SJCRH30 (cell line): ENCODE results near the gene MICAL3. TPM values are rescaled to one million over a fixed set of nuclear protein-coding genes. Genes with fewer than 3 reads are reported as not detected.
A peak's percentile ranks its signal among the peaks of the same experiment; 100 is the strongest.

ENCODE experiments used
- DNase-seq, 2 experiments: peaks; one replicate each; pipeline ENCODE4 v3.0.0-alpha.2; 2015 to 2020
- H3K27ac ChIP-seq: fragments of 250-450 bp; sonication (Bioruptor Pico); 2 replicates; pipeline ENCODE4 v1.5.1; 2020; ENCODE audit warnings: mild to moderate bottlenecking, moderate library complexity
- H3K27me3 ChIP-seq: fragments of 250-450 bp; sonication (Bioruptor Pico); 2 replicates; pipeline ENCODE4 v1.5.1; 2020; ENCODE audit warnings: mild to moderate bottlenecking, moderate library complexity
- H3K36me3 ChIP-seq: fragments of 250-450 bp; sonication (Bioruptor Pico); 2 replicates; pipeline ENCODE4 v1.5.1; 2020; ENCODE audit warnings: mild to moderate bottlenecking, moderate library complexity
- H3K4me1 ChIP-seq: fragments of 250-450 bp; sonication (Bioruptor Pico); 2 replicates; pipeline ENCODE4 v1.5.1; 2020; ENCODE audit warnings: mild to moderate bottlenecking, moderate library complexity
- H3K4me3 ChIP-seq: fragments of 250-450 bp; sonication (Bioruptor Pico); 2 replicates; pipeline ENCODE4 v1.5.1; 2020; ENCODE audit warnings: mild to moderate bottlenecking, moderate library complexity
- H3K9me3 ChIP-seq: fragments of 250-450 bp; sonication (Bioruptor Pico); replicated peaks from 2 replicates; pipeline ENCODE4 v1.5.1; 2020; ENCODE audit warnings: mild to moderate bottlenecking, moderate library complexity
- total RNA-seq: library from RNA; depleted of rRNA; stranded (reverse); fragments of >200 nt; shearing (Covaris generic); gene quantifications from 2 replicates; pipeline ENCODE4 v1.2.3, GENCODE V29; 2014

Gene MICAL3
- total RNA-seq, 1 experiment from 2014 or later, result 26.1 TPM

- H3K4me1 ChIP-seq, result peaks cover 5% of the 10 kb centered on the region
- no peak for DNase-seq
- no peak overlapping the region for H3K27ac ChIP-seq
- no peaks in the 10 kb centered on the region for H3K9me3 ChIP-seq
- H3K36me3 ChIP-seq, result no peaks in the 10 kb centered on the region
- no peak overlapping the region for H3K4me3 ChIP-seq
- H3K27me3 ChIP-seq, result no peaks in the 10 kb centered on the region
Measured at GRCh38 chr22:17803609-17804270, 220.6 kb downstream of the MICAL3 start.

GRCh38 chr22:17802822-17803221 is 221.5 kb downstream of the MICAL3 start:
- Histone ChIP-seq H3K27me3 (no peaks in the 10 kb centered on the region), H3K4me1 (peaks cover 2% of the 10 kb centered on the region), H3K4me3 (no peak overlapping the region), H3K36me3 (no peaks in the 10 kb centered on the region), H3K27ac (no peak overlapping the region), H3K9me3 (no peaks in the 10 kb centered on the region)
- peak in 1 of 2 experiments; percentile 28 for DNase-seq

- DNase-seq, result no peak
- Histone ChIP-seq H3K27me3 (no peaks in the 10 kb centered on the region), H3K27ac (no peak overlapping the region), H3K9me3 (no peaks in the 10 kb centered on the region), H3K36me3 (no peaks in the 10 kb centered on the region), H3K4me1 (no peaks in the 10 kb centered on the region; the same call in 1 of the 2 replicates), H3K4me3 (no peak overlapping the region)
Measured at GRCh38 chr22:17802411-17802810, 221.9 kb downstream of the MICAL3 start.

- Histone ChIP-seq H3K27ac (no peak overlapping the region), H3K36me3 (no peaks in the 10 kb centered on the region), H3K4me3 (no peak overlapping the region), H3K4me1 (no peaks in the 10 kb centered on the region), H3K27me3 (no peaks in the 10 kb centered on the region), H3K9me3 (no peaks in the 10 kb centered on the region)
- no peak for DNase-seq
Measured at GRCh38 chr22:17797721-17798559, 226.4 kb downstream of the MICAL3 start.

DNA sequence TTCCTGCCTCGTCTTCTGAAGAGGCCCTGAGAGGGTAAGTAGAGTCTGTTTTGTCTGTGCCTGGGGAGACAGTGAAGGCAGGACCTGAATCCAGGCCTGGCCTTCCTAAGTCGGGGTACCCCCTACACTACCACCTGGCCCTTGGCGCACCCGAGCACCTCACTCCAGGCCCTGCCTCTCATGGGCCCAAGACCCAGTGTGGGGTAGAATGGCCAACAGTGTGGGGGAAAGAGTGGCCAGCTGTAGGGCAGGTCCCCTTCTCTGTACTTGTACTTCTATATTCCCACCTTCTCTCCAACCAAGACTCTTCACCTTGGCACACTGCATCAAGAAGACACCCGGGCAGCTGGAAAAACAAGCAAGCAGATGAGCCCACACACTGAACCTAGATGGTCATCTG is 227.7 kb downstream of the MICAL3 start:
- Histone ChIP-seq H3K36me3 (no peaks in the 10 kb centered on the region), H3K9me3 (no peaks in the 10 kb centered on the region), H3K4me3 (no peak overlapping the region), H3K27ac (no peak overlapping the region), H3K4me1 (no peaks in the 10 kb centered on the region), H3K27me3 (no peaks in the 10 kb centered on the region)
- DNase-seq, result no peak

GRCh38 chr22:17795661-17796548 is 228.5 kb downstream of the MICAL3 start:
- no peaks in the 10 kb centered on the region for H3K27me3 ChIP-seq
- H3K4me1 ChIP-seq, result no peaks in the 10 kb centered on the region
- H3K9me3 ChIP-seq, result no peaks in the 10 kb centered on the region
- DNase-seq, result no peak
- no peak overlapping the region for H3K4me3 ChIP-seq
- no peaks in the 10 kb centered on the region for H3K36me3 ChIP-seq
- H3K27ac ChIP-seq, result no peak overlapping the region

GRCh38 chr22:17794726-17795542 is 229.4 kb downstream of the MICAL3 start:
- no peak for DNase-seq
- Histone ChIP-seq H3K9me3 (no peaks in the 10 kb centered on the region), H3K36me3 (no peaks in the 10 kb centered on the region), H3K4me1 (no peaks in the 10 kb centered on the region), H3K4me3 (no peak overlapping the region), H3K27ac (no peak overlapping the region), H3K27me3 (no peaks in the 10 kb centered on the region)

DNA sequence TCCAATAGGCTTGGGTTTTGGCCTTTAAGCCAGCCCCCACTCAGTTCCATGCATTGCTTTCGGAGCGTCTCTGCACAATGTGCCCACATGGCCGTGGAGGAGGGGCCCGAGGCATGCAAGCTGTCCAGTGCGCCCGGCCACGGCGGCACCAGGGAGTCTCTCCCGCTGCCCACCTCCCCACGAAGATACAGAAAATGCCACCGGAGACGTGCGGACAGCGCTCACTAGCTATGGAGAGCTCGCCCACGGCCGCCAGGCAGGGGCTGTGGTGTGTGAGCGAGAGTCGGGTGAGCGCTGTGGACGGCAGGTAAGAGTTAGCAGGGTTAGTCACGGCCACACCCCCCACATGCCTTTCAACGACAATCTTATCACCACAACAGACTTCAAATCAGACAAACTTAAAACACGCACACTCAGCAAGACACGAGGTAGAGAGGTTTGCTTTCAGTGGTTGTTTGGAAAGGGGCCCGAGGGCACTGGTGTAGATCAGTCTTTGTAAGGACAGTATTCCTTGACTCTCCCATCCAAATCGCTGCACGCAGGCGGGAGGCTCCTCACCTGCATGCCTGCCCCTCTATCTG is 231.4 kb downstream of the MICAL3 start:
- Histone ChIP-seq H3K27me3 (no peaks in the 10 kb centered on the region), H3K36me3 (no peaks in the 10 kb centered on the region), H3K4me1 (no peaks in the 10 kb centered on the region), H3K27ac (no peak overlapping the region), H3K9me3 (no peaks in the 10 kb centered on the region), H3K4me3 (no peak overlapping the region)
- DNase-seq, result no peak

- H3K4me1 ChIP-seq, result peaks cover 2% of the 10 kb centered on the region; the same call in 1 of the 2 replicates
Measured at GRCh38 chr22:17792299-17792698, 232.1 kb downstream of the MICAL3 start.

DNA sequence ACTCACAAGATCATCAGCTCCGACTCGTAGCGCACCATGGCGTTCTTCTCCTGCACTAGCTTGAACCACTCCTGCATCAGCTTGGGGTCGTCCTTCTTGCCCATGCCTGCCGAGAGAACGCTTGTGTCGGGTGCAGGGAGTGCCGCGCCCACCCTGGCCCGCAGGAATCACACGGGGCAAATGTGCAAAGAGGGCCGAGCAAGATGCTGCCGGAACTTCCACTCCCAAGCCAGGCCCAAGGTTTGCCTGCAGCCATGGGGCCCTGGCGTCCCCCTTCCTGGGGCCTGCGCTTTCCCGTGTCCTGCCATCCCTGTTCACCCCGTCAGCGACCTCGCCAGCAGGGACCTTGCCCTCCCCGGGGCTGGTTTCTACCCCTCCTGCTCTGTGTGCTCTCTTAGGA is 233.2 kb downstream of the MICAL3 start:
- Histone ChIP-seq H3K9me3 (no peaks in the 10 kb centered on the region), H3K4me1 (peaks cover 13% of the 10 kb centered on the region), H3K27ac (no peak overlapping the region), H3K36me3 (no peaks in the 10 kb centered on the region), H3K4me3 (no peak overlapping the region), H3K27me3 (no peaks in the 10 kb centered on the region)
- no peak for DNase-seq

More at GRCh38 chr22:17792299-17792698, 232.1 kb downstream of the MICAL3 start:
- H3K9me3 ChIP-seq, result no peaks in the 10 kb centered on the region
- no peak overlapping the region for H3K27ac ChIP-seq
- no peaks in the 10 kb centered on the region for H3K36me3 ChIP-seq
- H3K27me3 ChIP-seq, result no peaks in the 10 kb centered on the region
- no peak for DNase-seq
- H3K4me3 ChIP-seq, result no peak overlapping the region

DNA sequence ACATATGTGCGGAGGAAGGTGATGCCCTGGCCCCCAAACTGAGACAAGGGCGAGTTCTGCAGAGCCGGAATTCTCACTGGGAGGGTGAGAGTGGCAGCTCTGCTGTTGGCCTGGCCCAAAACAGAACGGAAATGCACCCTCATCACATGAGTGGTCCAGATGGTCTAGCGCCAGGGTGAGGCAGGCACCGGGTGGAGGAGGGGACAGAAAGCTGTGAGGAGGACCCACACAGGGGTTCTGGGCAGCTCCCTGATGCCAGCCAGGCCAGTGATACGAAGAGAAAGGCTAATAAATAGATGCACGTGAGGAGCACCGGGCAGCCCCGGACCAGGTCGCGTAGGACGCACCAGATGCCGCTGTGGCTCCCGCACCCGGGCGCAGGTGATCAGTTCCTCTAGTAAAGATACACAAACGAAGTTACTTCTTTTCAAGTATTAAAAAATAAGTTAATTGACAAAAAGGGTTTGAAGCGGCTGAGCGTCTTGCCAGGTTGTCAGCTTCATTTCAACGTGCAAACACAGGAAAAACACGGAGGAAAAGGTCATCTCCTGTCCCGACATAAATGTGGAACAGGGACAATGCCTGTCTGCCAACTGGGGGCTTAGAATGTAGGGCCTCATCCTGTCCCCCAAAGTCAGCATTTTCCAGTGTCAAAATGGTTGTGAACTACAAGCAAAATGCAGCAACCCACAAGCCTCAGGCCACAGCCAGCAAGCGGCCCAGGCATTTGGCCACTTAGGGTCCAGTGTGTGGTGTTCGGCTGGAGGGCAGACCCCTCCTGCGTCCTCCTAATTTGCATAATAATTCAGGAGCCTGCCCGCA is 234.8 kb downstream of the MICAL3 start:
- Histone ChIP-seq H3K9me3 (no peaks in the 10 kb centered on the region), H3K36me3 (no peaks in the 10 kb centered on the region), H3K4me1 (peaks cover 13% of the 10 kb centered on the region), H3K27ac (no peak overlapping the region), H3K27me3 (no peaks in the 10 kb centered on the region), H3K4me3 (no peak overlapping the region)
- DNase-seq, result no peak

GRCh38 chr22:17788528-17789378 is 235.6 kb downstream of the MICAL3 start:
- H3K36me3 ChIP-seq, result no peaks in the 10 kb centered on the region
- H3K27me3 ChIP-seq, result no peaks in the 10 kb centered on the region
- no peaks in the 10 kb centered on the region for H3K9me3 ChIP-seq
- peaks cover 13% of the 10 kb centered on the region for H3K4me1 ChIP-seq
- H3K4me3 ChIP-seq, result no peak overlapping the region
- no peak overlapping the region for H3K27ac ChIP-seq
- DNase-seq, result no peak
